Trophoblast cell (in vitro differentiated cells and primary cell): ENCODE measurements around the gene PCNT.

Source experiments
- DNase-seq, 2 donors: peaks; one replicate each; pipeline ENCODE4 v3.0.0-alpha.2; 2016
- H2AFZ ChIP-seq: 2 replicates; pipeline ENCODE4 v1.6.1; 2013; ENCODE audit warnings: low read length, moderate library complexity, mild to moderate bottlenecking; ENCODE audit not compliant: insufficient read depth, poor library complexity
- H2AK5ac ChIP-seq: 2 replicates; pipeline ENCODE4 v1.6.1; 2013; ENCODE audit warnings: mild to moderate bottlenecking, low read length
- H2BK120ac ChIP-seq: 2 replicates; pipeline ENCODE4 v1.6.1; 2013; ENCODE audit warnings: low read length, mild to moderate bottlenecking, moderate library complexity; ENCODE audit not compliant: insufficient read depth, poor library complexity
- H2BK12ac ChIP-seq: 2 replicates; pipeline ENCODE4 v1.6.1; 2013; ENCODE audit warnings: mild to moderate bottlenecking, low read length, moderate library complexity
- H2BK5ac ChIP-seq: 2 replicates; pipeline ENCODE4 v1.6.1; 2013; ENCODE audit warnings: low read length, low read depth, moderate library complexity, mild to moderate bottlenecking; ENCODE audit not compliant: poor library complexity
- H3K14ac ChIP-seq: 2 replicates; pipeline ENCODE4 v1.6.1; 2013; ENCODE audit warnings: mild to moderate bottlenecking, low read length
- H3K18ac ChIP-seq: 2 replicates; pipeline ENCODE4 v1.6.1; 2013; ENCODE audit warnings: mild to moderate bottlenecking, low read length
- H3K23ac ChIP-seq: 2 replicates; pipeline ENCODE4 v1.6.1; 2013; ENCODE audit warnings: low read length
- H3K27ac ChIP-seq: 2 replicates; pipeline ENCODE4 v1.5.1; 2013; ENCODE audit warnings: low read depth, mild to moderate bottlenecking, inconsistent platforms, low read length, moderate library complexity
- H3K27me3 ChIP-seq: 2 replicates; pipeline ENCODE4 v1.6.1; 2013; ENCODE audit warnings: inconsistent platforms, mild to moderate bottlenecking, low read length, moderate library complexity; ENCODE audit not compliant: insufficient read depth
- H3K36me3 ChIP-seq, 2 experiments: 1 replicate in 1 of 2; 2 replicates in 1 of 2; pipeline ENCODE4 v1.6.1; 2013; ENCODE audit warnings: low read length in 2 of 2, mild to moderate bottlenecking in 2 of 2, moderate library complexity in 1 of 2; ENCODE audit not compliant: insufficient read depth in 2 of 2, control insufficient read depth in 1 of 2
- H3K4ac ChIP-seq: 2 replicates; pipeline ENCODE4 v1.6.1; 2013; ENCODE audit warnings: low read depth, mild to moderate bottlenecking, low read length, moderate library complexity
- H3K4me1 ChIP-seq, 2 experiments: 1 replicate in 1 of 2; 2 replicates in 1 of 2; pipeline ENCODE4 v1.6.1; 2013; ENCODE audit warnings: low read length in 2 of 2, mild to moderate bottlenecking in 2 of 2, moderate library complexity in 1 of 2; ENCODE audit not compliant: insufficient read depth in 2 of 2, control insufficient read depth in 1 of 2
- H3K4me2 ChIP-seq: 2 replicates; pipeline ENCODE4 v1.6.1; 2013; ENCODE audit warnings: inconsistent platforms, mild to moderate bottlenecking, low read length, moderate library complexity
- H3K4me3 ChIP-seq: 2 replicates; pipeline ENCODE4 v1.5.1; 2013; ENCODE audit warnings: mild to moderate bottlenecking, low read depth, low read length, inconsistent platforms
- H3K79me1 ChIP-seq: one replicate; pipeline ENCODE4 v1.6.1; 2013; ENCODE audit warnings: low read length
- H3K79me2 ChIP-seq: 2 replicates; pipeline ENCODE4 v1.6.1; 2013; ENCODE audit warnings: low read length, mild to moderate bottlenecking; ENCODE audit not compliant: control insufficient read depth, insufficient read depth, poor library complexity
- H3K9ac ChIP-seq: 2 replicates; pipeline ENCODE4 v1.6.1; 2013; ENCODE audit warnings: mild to moderate bottlenecking, low read length
- H3K9me3 ChIP-seq: 2 replicates; pipeline ENCODE4 v1.6.1; 2013; ENCODE audit warnings: low read depth, mild to moderate bottlenecking, control low read depth, inconsistent platforms, low read length; ENCODE audit not compliant: insufficient read depth
- H4K12ac ChIP-seq: 2 replicates; pipeline ENCODE4 v1.6.1; 2013; ENCODE audit warnings: low read depth, mild to moderate bottlenecking, low read length, moderate library complexity
- H4K8ac ChIP-seq: 2 replicates; pipeline ENCODE4 v1.6.1; 2013; ENCODE audit warnings: low read depth, mild to moderate bottlenecking, low read length, moderate library complexity
- H4K91ac ChIP-seq: one replicate; pipeline ENCODE4 v1.6.1; 2013; ENCODE audit warnings: low read depth, mild to moderate bottlenecking, low read length, moderate library complexity
- WGBS: extraction: QIAGEN DNeasy Blood & Tissue Kit; methylation state at CpG from one replicate; pipeline ENCODE4 v1.1.7; 2013; ENCODE audit warnings: missing lambda C conversion rate; ENCODE audit not compliant: insufficient read length, insufficient coverage; ENCODE audit errors: extremely low coverage; 5-methylcytosine and 5-hydroxymethylcytosine counted together

Gene PCNT

DNA sequence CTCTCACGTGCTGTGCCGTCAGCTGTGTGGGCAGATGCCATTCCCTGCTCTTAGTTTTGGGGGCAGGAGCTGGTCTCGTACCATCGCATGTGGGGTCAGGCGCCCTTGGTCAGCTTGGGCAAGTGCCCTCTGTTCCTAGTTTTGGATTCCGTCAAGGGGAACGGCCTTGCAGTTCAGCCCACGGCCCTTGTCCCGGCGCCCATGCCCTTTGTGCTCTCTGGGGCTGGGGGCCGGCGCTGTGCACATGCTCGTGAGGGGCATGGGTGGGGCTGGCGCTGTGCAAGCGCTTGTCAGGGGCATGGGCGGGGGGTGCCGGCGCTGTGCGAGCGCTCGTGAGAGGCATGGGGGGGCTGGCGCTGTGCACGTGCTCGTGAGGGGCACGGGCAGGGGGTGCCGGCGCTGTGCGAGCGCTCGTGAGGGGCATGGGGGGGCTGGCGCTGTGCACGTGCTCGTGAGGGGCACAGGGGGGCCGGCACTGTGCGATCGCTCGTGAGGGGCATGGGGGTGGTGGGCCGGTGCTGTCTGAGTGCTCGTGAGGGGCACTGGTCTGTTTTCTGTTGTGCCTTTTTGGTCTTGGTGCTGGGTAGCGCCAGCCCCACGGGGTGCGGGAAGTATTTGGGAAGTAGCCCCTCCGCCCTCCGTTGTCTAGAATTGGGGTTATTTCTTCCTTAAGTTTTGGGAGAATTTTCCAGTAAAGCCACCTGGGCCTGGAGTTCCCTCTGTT, 105.2 kb downstream of the PCNT start:
- H3K79me2 ChIP-seq, result no peaks in the 10 kb centered on the region
- no peaks in the 10 kb centered on the region for H3K4me1 ChIP-seq
- H3K14ac ChIP-seq, result no peak overlapping the region
- H3K18ac ChIP-seq, result no peak overlapping the region
- H3K79me1 ChIP-seq, result no peaks in the 10 kb centered on the region
- H3K27me3 ChIP-seq, result no peaks in the 10 kb centered on the region
- H3K9me3 ChIP-seq, result no peaks in the 10 kb centered on the region
- H4K12ac ChIP-seq, result no peak overlapping the region
- H2BK5ac ChIP-seq, result no peak overlapping the region
- H3K9ac ChIP-seq, result no peak overlapping the region
- H2AK5ac ChIP-seq, result no peak overlapping the region
- H3K4me3 ChIP-seq, result no peak overlapping the region
- no CpG with 5 or more reads among the region's 44 CpGs for WGBS
- no peak overlapping the region for H2BK120ac ChIP-seq
- no peak for DNase-seq
- H3K36me3 ChIP-seq, result peaks cover 69 to 71% of the 10 kb centered on the region in 2 experiments
- no peak overlapping the region for H2AFZ ChIP-seq
- H3K4me2 ChIP-seq, result no peak overlapping the region
- H3K4ac ChIP-seq, result no peak overlapping the region
- H3K27ac ChIP-seq, result no peak overlapping the region
- H4K91ac ChIP-seq, result no peak overlapping the region
- no peak overlapping the region for H4K8ac ChIP-seq
- no peak overlapping the region for H2BK12ac ChIP-seq
- H3K23ac ChIP-seq, result no peak overlapping the region

GRCh38 chr21:46429754-46430681, 106.1 kb downstream of the PCNT start:
- H2BK120ac ChIP-seq, result no peak overlapping the region
- no peaks in the 10 kb centered on the region for H3K79me1 ChIP-seq
- H4K12ac ChIP-seq, result no peak overlapping the region
- H2BK12ac ChIP-seq, result no peak overlapping the region
- no peak overlapping the region for H2AFZ ChIP-seq
- H3K9ac ChIP-seq, result no peak overlapping the region
- no peak overlapping the region for H2BK5ac ChIP-seq
- H3K27ac ChIP-seq, result no peak overlapping the region
- no peak overlapping the region for H3K4me3 ChIP-seq
- no peak for DNase-seq
- no peak overlapping the region for H3K14ac ChIP-seq
- no peaks in the 10 kb centered on the region for H3K79me2 ChIP-seq
- H4K91ac ChIP-seq, result no peak overlapping the region
- no peak overlapping the region for H2AK5ac ChIP-seq
- H3K23ac ChIP-seq, result no peak overlapping the region
- H3K9me3 ChIP-seq, result no peaks in the 10 kb centered on the region
- no peak overlapping the region for H3K4ac ChIP-seq
- no peak overlapping the region for H3K4me2 ChIP-seq
- no peaks in the 10 kb centered on the region for H3K4me1 ChIP-seq
- H3K18ac ChIP-seq, result no peak overlapping the region
- no peaks in the 10 kb centered on the region for H3K27me3 ChIP-seq
- no CpG with 5 or more reads among the region's 31 CpGs for WGBS
- H3K36me3 ChIP-seq, result peaks cover 76 to 78% of the 10 kb centered on the region in 2 experiments
- H4K8ac ChIP-seq, result no peak overlapping the region

GRCh38 chr21:46431448-46431847, 107.5 kb downstream of the PCNT start:
- Histone ChIP-seq H3K4me1 (no peaks in the 10 kb centered on the region), H4K8ac (no peak overlapping the region)
- DNase-seq, result no peak

GRCh38 chr21:46431884-46432488, 108.0 kb downstream of the PCNT start:
- DNase-seq, result no peak

More at GRCh38 chr21:46431448-46431847, 107.5 kb downstream of the PCNT start:
- no peaks in the 10 kb centered on the region for H3K79me2 ChIP-seq
- no peak overlapping the region for H3K27ac ChIP-seq
- H3K27me3 ChIP-seq, result no peaks in the 10 kb centered on the region
- H3K14ac ChIP-seq, result no peak overlapping the region
- H3K79me1 ChIP-seq, result no peaks in the 10 kb centered on the region
- no peak overlapping the region for H3K23ac ChIP-seq
- WGBS, result no CpG with 5 or more reads among the region's 21 CpGs
- H3K9ac ChIP-seq, result no peak overlapping the region
- no peak overlapping the region for H2BK12ac ChIP-seq
- no peak overlapping the region for H3K18ac ChIP-seq
- H3K4me2 ChIP-seq, result no peak overlapping the region
- H3K4ac ChIP-seq, result no peak overlapping the region
- H2BK5ac ChIP-seq, result no peak overlapping the region
- no peak overlapping the region for H3K4me3 ChIP-seq
- no peak overlapping the region for H4K12ac ChIP-seq
- no peak overlapping the region for H2AK5ac ChIP-seq
- no peaks in the 10 kb centered on the region for H3K9me3 ChIP-seq
- peaks cover 74 to 75% of the 10 kb centered on the region in 2 experiments for H3K36me3 ChIP-seq
- no peak overlapping the region for H4K91ac ChIP-seq
- H2AFZ ChIP-seq, result no peak overlapping the region
- H2BK120ac ChIP-seq, result no peak overlapping the region

More at GRCh38 chr21:46431884-46432488, 108.0 kb downstream of the PCNT start:
- Histone ChIP-seq H3K14ac (no peak overlapping the region), H3K4ac (no peak overlapping the region), H3K79me1 (no peaks in the 10 kb centered on the region), H3K27me3 (no peaks in the 10 kb centered on the region), H3K18ac (no peak overlapping the region), H2BK120ac (no peak overlapping the region), H3K23ac (no peak overlapping the region), H2AK5ac (no peak overlapping the region), H3K4me1 (no peaks in the 10 kb centered on the region), H3K79me2 (no peaks in the 10 kb centered on the region), H3K27ac (no peak overlapping the region), H4K91ac (no peak overlapping the region), H2BK12ac (no peak overlapping the region), H4K8ac (no peak overlapping the region), H2AFZ (no peak overlapping the region), H4K12ac (no peak overlapping the region), H3K4me2 (no peak overlapping the region), H2BK5ac (no peak overlapping the region), H3K36me3 (peaks cover 74 to 75% of the 10 kb centered on the region in 2 experiments), H3K4me3 (no peak overlapping the region), H3K9me3 (no peaks in the 10 kb centered on the region), H3K9ac (no peak overlapping the region)
- WGBS, result no CpG with 5 or more reads among the region's 22 CpGs
